ENCODE measurements around the gene TMEM270. TPM values are rescaled to one million over a fixed set of nuclear protein-coding genes. Genes with fewer than 3 reads are reported as not detected.

Gene TMEM270
- total RNA-seq, 1 donor from 2014 or later = not detected

GRCh38 chr7:73838642-73839041 is 22.3 kb upstream of the TMEM270 start:
- no peak for DNase-seq (ENCODE audit: low spot score)

GRCh38 chr7:73839290-73839689 is 21.7 kb upstream of the TMEM270 start:
- H3K4me3 ChIP-seq = no peak overlapping the region
- TF ChIP-seq EZH2phosphoT487 (IDR thresholded peaks at IDR 0.05) = no peak
- TF ChIP-seq CTCF (IDR thresholded peaks at IDR 0.05) = no peak
- no peak for TF ChIP-seq EZH2 (IDR thresholded peaks at IDR 0.05)
- H3K36me3 Mint-ChIP-seq = no peaks in the 10 kb centered on the region
- H3K27me3 ChIP-seq = no peaks in the 10 kb centered on the region
- no peak overlapping the region for H3K4me2 ChIP-seq
- H3K9me3 Mint-ChIP-seq = no peaks in the 10 kb centered on the region
- no peaks in the 10 kb centered on the region for H4K20me1 ChIP-seq (ENCODE audit: low read depth)
- no peaks in the 10 kb centered on the region for H3K36me3 ChIP-seq
- DNase-seq (ENCODE audit: low spot score) = no peak
- H3K27ac Mint-ChIP-seq = no peak overlapping the region
- H3K9ac ChIP-seq = no peak overlapping the region
- H3K4me3 Mint-ChIP-seq = no peak overlapping the region
- H3K79me2 ChIP-seq (ENCODE audit: low read depth) = no peaks in the 10 kb centered on the region
- peaks cover 4% of the 10 kb centered on the region for H3F3A ChIP-seq (ENCODE audit: low read depth)
- H3K4me1 Mint-ChIP-seq = peaks cover 6% of the 10 kb centered on the region
- H3K27me3 Mint-ChIP-seq (ENCODE audit: insufficient read depth, low read depth) = peaks cover 2% of the 10 kb centered on the region
- peaks cover 6% of the 10 kb centered on the region for H3K4me1 ChIP-seq
- no peaks in the 10 kb centered on the region for H3K9me3 ChIP-seq (ENCODE audit: low read depth)
- H2AFZ ChIP-seq (replicated peaks) = no peak overlapping the region
- no peak overlapping the region for H3K27ac ChIP-seq

More at GRCh38 chr7:73838642-73839041, 22.3 kb upstream of the TMEM270 start:
- Mint-ChIP-seq H3K27ac (peak overlapping the region; percentile 14), H3K27me3 (ENCODE audit: insufficient read depth, low read depth) (peaks cover 5% of the 10 kb centered on the region), H3K9me3 (no peaks in the 10 kb centered on the region), H3K4me3 (no peak overlapping the region), H3K4me1 (peaks cover 3% of the 10 kb centered on the region), H3K36me3 (no peaks in the 10 kb centered on the region)
- peaks cover 6% of the 10 kb centered on the region for H3K4me1 ChIP-seq
- H3K27me3 ChIP-seq = no peaks in the 10 kb centered on the region
- peaks cover 4% of the 10 kb centered on the region for H3F3A ChIP-seq (ENCODE audit: low read depth)
- TF ChIP-seq CTCF (IDR thresholded peaks at IDR 0.05) (no peak), EZH2 (IDR thresholded peaks at IDR 0.05) (no peak), EZH2phosphoT487 (IDR thresholded peaks at IDR 0.05) (no peak)
- no peaks in the 10 kb centered on the region for H3K9me3 ChIP-seq (ENCODE audit: low read depth)
- H2AFZ ChIP-seq (replicated peaks) = no peak overlapping the region
- H3K79me2 ChIP-seq (ENCODE audit: low read depth) = no peaks in the 10 kb centered on the region
- H3K27ac ChIP-seq = no peak overlapping the region
- no peak overlapping the region for H3K4me2 ChIP-seq
- no peak overlapping the region for H3K9ac ChIP-seq
- H3K4me3 ChIP-seq = no peak overlapping the region
- H3K36me3 ChIP-seq = no peaks in the 10 kb centered on the region
- H4K20me1 ChIP-seq (ENCODE audit: low read depth) = no peaks in the 10 kb centered on the region

GRCh38 chr7:73839743-73840714 is 20.9 kb upstream of the TMEM270 start:
- H3K27ac Mint-ChIP-seq = peak overlapping the region; percentile 21

More at GRCh38 chr7:73839743-73840714, 20.9 kb upstream of the TMEM270 start:
- Histone ChIP-seq H2AFZ (replicated peaks) (no peak overlapping the region), H3K4me1 (peaks cover 6% of the 10 kb centered on the region), H3K9me3 (ENCODE audit: low read depth) (no peaks in the 10 kb centered on the region), H3F3A (ENCODE audit: low read depth) (peaks cover 4% of the 10 kb centered on the region), H3K36me3 (no peaks in the 10 kb centered on the region), H3K4me2 (no peak overlapping the region), H3K27me3 (no peaks in the 10 kb centered on the region), H3K79me2 (ENCODE audit: low read depth) (no peaks in the 10 kb centered on the region), H4K20me1 (ENCODE audit: low read depth) (no peaks in the 10 kb centered on the region), H3K4me3 (no peak overlapping the region), H3K9ac (no peak overlapping the region), H3K27ac (no peak overlapping the region)
- Mint-ChIP-seq H3K4me3 (peak overlapping the region; percentile 41), H3K9me3 (no peaks in the 10 kb centered on the region), H3K4me1 (peaks cover 7% of the 10 kb centered on the region), H3K27me3 (ENCODE audit: insufficient read depth, low read depth) (peaks cover 2% of the 10 kb centered on the region), H3K36me3 (no peaks in the 10 kb centered on the region)
- TF ChIP-seq EZH2phosphoT487 (IDR thresholded peaks at IDR 0.05) = no peak
- peak; percentile 31 for TF ChIP-seq CTCF (IDR thresholded peaks at IDR 0.05)
- no peak for DNase-seq (ENCODE audit: low spot score)

Measured in neural progenitor cell (in vitro differentiated cells).